Measurements from ENCODE around the gene DERL2.

- TF ChIP-seq POLR2A (IDR thresholded peaks at IDR 0.05) = no peak
- TF ChIP-seq CTCF (IDR thresholded peaks at IDR 0.05) = no peak
- no peak for TF ChIP-seq EP300 (IDR thresholded peaks at IDR 0.05)
These were observed 44.5 kb upstream of the DERL2 start for GRCh38 chr17:5530265-5531084.
